Cerebellar nuclear complex (tissue), 1 donor: ENCODE measurements around the gene MOBP.

Experiments
- DNase-seq, 2 experiments: peaks; one replicate each; lab custom pipeline; 2025; lab: John Stamatoyannopoulos, UW

The MOBP gene

DNA sequence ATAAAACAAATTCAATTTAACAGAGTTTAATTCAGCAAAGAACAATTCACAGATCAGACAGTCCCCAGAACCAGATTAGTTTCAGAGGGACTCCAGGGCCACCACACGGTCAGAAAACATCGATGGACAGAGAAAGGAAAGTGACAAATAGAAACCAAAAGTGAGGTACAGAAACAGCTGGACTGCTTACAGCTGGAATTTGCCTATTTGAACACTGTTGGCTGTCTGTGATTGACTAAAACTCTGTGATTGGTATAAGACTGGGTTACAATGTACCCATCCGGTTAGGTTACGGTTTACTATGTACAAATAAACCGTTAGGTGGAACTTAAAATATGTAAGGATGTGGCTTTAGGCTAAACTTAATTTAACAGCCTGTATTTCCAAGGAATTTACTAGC lies 30.3 kb downstream of the MOBP start:
- DNase-seq, result no peak

DNA sequence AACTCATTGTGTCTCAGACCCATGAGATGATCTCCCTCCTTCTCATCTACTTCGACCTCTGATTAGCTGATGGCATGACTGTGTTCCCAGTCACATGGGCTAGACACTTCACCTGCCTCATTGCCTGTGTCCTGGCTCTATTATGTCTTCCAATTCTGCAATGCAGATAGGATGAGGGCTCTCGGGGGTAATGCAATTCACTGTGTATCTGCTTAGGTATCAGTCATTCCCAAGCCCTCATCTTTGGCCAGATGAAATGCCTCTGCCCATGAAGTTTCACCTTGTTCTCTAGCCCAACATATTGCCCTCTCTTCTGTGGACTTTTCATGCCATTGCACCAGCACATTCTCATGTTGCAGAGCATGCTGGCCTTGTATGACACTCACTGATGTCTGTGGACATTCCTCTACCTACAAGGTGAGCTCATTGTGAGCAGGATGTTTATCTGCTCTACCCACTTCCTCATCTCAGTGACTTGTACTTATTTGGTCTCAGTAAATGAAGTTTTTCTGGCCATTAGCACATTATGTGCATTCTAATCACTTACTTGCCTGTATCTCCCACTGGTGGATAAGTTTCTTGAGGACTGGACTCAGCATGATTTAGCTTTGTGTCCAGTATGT lies 32.3 kb downstream of the MOBP start:
- no peak for DNase-seq

- DNase-seq, result no peak
These were observed 33.6 kb downstream of the MOBP start for GRCh38 chr3:39501059-39501458.

DNA sequence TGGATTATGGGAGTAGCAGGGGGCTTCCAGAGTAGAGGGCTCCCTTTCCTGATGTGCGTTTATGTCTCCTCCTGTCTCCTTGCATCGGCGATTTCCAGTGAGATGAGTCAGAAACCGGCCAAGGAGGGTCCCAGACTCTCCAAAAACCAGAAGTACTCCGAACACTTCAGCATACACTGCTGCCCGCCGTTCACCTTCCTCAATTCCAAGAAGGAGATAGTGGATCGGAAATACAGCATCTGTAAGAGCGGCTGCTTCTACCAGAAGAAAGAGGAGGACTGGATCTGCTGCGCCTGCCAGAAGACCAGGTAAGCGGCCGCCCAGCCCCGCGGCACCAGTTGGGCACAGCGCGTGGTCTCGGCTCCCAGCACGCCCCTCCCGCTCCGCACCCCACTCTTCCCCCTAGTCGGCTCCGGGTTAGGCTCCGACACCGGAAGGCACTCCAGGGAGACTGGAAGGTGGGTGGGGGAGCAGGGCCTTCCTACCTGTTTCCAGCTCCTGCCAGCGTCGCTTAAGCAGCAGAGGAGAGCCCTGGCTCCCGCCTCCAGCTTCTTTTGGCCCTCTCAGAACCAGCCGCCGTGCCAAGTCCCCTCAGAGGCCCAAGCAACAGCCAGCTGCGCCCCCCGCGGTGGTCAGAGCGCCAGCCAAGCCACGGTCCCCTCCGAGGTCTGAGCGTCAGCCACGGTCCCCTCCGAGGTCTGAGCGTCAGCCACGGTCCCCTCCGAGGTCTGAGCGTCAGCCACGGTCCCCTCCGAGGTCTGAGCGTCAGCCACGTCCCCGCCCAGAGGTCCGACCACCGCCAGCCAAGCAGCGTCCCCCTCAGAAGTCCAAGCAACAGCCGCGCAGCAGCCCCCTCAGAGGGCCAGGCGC lies 34.7 kb downstream of the MOBP start:
- no peak for DNase-seq

- no peak for DNase-seq
These were observed 35.3 kb downstream of the MOBP start for GRCh38 chr3:39502838-39503145.

- DNase-seq, result no peak
These were observed 38.6 kb downstream of the MOBP start for GRCh38 chr3:39505866-39506742.

DNA sequence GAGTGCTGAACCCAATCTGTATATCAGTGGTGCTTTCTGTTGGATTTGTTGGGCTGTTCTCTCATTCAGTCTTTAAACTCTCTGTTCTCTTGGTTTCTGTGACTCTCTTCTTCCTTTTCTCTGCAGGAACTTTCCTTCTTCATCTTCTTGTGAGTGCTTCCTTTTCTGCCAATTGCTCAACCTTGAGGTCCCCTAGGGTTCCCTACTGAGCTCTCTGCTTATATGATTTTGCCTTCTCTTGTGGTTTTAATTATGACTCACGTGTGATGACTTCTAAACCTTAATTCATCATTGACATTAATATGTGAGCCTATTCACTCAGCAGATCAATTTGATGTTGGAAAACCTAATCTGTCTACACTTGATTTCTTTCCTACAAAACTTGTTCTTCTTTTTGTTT lies 39.4 kb downstream of the MOBP start:
- no peak for DNase-seq

GRCh38 chr3:39513791-39514369 lies 46.4 kb downstream of the MOBP start:
- no peak for DNase-seq

DNA sequence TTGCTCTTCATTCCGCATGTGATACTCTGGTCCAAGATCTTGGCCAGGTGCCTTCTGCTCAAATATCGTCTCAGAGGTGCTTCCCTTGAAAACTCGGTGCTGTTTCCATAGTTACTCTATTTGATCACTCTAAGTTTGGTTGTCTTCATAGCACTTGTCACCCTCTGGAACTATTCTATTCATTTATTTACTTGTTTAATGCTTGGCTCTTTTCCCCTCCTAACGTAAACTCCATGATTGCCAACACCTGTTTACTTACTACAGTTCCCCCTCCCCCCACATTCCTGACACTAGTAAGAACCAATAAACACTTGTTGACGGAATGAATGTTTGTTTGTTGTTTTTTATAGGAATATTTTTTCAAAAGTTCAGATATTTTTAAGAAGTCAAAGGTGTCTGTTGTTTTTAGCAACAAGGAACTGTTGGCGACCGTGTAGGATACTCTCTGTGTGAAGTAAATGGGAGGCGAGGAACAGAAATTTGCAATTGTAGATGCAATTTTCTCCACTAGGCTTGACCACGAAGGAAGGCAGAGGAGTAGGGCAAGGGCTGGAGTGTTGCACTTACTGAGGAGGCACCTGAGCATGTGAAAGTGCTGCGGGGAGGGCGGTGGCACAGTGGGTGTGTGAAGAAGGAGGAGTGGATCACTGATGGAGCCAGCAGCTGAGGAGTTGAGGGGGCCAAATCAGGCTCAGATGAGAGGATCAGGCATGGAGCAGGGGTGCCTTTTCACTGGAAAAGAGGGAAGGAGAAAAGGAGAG lies 48.4 kb downstream of the MOBP start:
- no peak for DNase-seq

DNA sequence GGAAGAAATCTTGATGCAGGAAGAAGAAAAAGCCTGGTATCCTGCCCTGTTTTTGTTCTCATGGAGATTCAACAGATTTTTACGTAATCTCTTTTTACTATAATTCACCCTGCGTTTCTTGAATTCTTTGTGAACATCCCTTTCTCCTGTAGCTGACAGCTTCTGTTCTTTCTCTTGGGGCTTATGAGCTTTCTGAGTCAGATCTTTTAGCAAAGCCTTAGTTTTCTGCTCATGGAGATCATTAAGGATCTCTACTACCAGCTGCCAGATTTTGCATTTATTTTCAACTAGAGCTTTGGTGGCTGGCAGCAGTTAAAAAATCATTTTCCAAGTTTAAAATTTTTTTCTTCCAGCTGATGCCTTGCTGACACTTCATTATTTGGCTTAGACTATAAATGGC lies 51.6 kb downstream of the MOBP start:
- DNase-seq, result no peak

DNA sequence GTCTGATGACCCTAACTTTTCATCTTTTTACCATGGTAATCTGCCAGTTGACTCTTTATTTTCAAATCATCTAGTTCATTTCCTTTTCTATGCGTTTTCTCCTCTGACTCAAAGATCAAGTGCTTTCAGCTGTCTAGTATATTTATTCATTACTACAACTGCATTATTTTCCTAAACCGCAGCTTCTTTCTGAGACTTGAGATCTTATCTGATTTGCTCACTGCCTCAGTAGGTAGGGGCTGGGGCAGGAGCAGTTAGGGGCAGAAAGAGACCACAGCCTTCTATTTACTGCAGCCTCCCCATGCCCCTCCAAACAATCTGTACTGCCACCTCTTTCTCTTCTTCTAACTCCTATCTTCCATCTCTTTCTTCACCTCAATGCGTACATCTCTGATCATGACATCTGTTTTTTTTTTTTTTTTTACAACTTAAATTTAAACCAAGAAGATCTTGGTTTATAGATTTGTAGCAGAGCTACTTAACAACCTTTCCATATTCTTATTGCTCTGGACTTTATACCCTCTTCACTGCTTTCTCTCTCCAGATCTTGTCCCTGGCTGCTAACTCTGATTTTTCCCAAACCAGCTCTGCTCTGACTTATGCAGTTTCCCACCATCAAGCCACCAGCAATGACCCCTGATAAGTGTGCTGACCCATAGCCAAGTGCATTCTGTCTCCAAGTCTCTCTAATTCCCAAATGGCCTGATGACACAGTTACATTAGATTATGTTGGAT lies 52.2 kb downstream of the MOBP start:
- DNase-seq, result no peak

GRCh38 chr3:39521456-39521855 lies 54.0 kb downstream of the MOBP start:
- no peak for DNase-seq

DNA sequence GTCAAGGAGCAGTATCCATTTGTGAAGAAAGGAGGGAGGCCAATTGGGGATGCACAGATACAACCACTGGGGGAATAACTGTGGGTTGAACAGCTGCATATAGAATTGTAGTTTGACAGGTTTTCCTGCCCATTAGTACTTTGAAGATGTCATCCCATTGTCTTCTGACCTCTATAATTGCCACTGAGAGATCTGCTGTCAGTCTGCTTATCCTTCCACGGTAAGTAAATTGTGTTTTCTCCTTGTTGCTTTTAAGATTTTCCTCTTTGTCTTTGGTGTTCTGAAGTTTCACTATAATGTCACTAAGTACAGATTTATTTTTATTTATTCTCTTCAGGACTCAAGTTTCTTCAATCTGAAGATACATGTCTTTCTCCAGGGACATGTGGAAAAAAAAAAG lies 56.6 kb downstream of the MOBP start:
- DNase-seq, result no peak

- DNase-seq, result no peak
These were observed 61.4 kb downstream of the MOBP start for GRCh38 chr3:39528844-39529243.

GRCh38 chr3:39529577-39529976 lies 62.1 kb downstream of the MOBP start:
- no peak for DNase-seq

- DNase-seq, result no peak
These were observed 63.6 kb downstream of the MOBP start for GRCh38 chr3:39531066-39531465.

GRCh38 chr3:39531665-39532064 lies 64.2 kb downstream of the MOBP start:
- DNase-seq, result no peak

DNA sequence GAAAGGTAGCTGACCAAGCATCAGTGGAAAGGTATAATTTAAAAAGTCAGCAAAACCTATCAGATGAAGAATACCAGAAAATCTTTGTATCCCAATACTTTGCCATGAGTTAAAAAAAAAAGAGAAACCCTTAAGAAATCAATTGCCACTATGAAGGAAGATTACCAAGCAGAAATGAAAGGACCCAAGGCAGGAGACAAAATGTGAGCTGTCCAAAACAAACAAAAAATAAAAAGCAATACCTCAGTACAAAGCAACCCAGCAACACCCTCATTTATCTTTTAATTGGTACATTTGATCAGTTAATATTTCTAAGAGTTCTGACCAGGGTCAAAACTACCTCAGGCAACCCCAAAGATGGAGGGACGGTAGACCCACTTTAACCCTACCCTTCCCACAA lies 65.3 kb downstream of the MOBP start:
- no peak for DNase-seq

DNA sequence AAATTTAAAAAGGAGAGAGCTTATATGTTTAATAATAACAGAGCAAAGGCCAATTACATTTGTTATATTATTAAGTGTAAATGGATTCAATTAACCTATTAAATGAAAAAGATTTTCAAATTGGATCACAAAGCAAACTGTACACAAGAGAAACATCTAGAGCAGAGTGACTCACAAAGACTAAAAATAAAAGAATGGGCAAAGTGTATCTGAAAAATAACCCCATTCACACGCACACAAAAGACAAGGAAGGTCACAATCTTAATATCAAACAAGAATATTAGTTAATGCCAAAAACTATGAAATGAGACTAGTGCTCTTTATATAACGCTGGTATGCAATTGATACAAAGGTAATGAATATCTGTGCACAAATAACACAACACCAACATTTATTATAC lies 65.7 kb downstream of the MOBP start:
- DNase-seq, result no peak

- DNase-seq, result no peak
These were observed 72.9 kb downstream of the MOBP start for GRCh38 chr3:39540162-39540921.
